Esophagus squamous epithelium (tissue), 5 donors: ENCODE measurements around the gene SKAP1. TPM values are rescaled to one million over a fixed set of nuclear protein-coding genes. Genes with fewer than 3 reads are reported as not detected.

Experiments
- DNase-seq: peaks from one replicate; lab custom pipeline; 2025; lab: John Stamatoyannopoulos, UW
- H3K27ac ChIP-seq, 4 donors: fragments of 200-600 bp; sonication (generic); one replicate each; pipeline ENCODE4 v1.5.1; 2016 to 2019; ENCODE audit warnings: mild to moderate bottlenecking in 1 of 4
- H3K27me3 ChIP-seq, 4 donors: fragments of 200-600 bp; sonication (generic); 1 replicate in 3 of 4; 2 replicates in 1 of 4; pipeline versions ENCODE4 v1.5.1 to v1.6.0; 2017 to 2021; ENCODE audit warnings: antibody characterized with exemption in 1 of 4
- H3K36me3 ChIP-seq, 3 donors: fragments of 200-600 bp; sonication (generic); one replicate each; pipeline ENCODE4 v1.5.1; 2016 to 2019
- H3K4me1 ChIP-seq, 3 donors: fragments of 200-600 bp; sonication (generic); one replicate each; pipeline ENCODE4 v1.5.1; 2017 to 2019
- H3K4me3 ChIP-seq, 4 donors: fragments of 200-600 bp; sonication (generic); 1 replicate in 3 of 4; 2 replicates in 1 of 4; pipeline ENCODE4 v1.5.1; 2016 to 2019; ENCODE audit warnings: mild to moderate bottlenecking in 2 of 4, moderate library complexity in 1 of 4
- H3K9me3 ChIP-seq, 3 donors: fragments of 200-600 bp; sonication (generic); one replicate each; pipeline ENCODE4 v1.5.1; 2016 to 2019
- CTCF ChIP-seq, 6 experiments: fragments of 450-650 bp in 4 of 6; fragments of 200-600 bp in 2 of 6; sonication (generic) in 2 of 6; IDR thresholded peaks; one replicate each; pipeline ENCODE4 v1.5.1; 2016 to 2019; ENCODE audit warnings: antibody characterized with exemption in 6 of 6, mild to moderate bottlenecking in 4 of 6, moderate library complexity in 4 of 6
- POLR2A ChIP-seq, 4 donors: fragments of 450-650 bp; IDR thresholded peaks; one replicate each; pipeline ENCODE4 v1.6.1; 2017; ENCODE audit warnings: antibody characterized with exemption in 4 of 4, mild to moderate bottlenecking in 4 of 4, moderate library complexity in 3 of 4
- WGBS, 2 donors: methylation state at CpG; one replicate each; pipeline ENCODE4 v1.1.5; 2018; 5-methylcytosine and 5-hydroxymethylcytosine counted together
- intact Hi-C: fragments of 100-400 bp; cut with DNase I; formaldehyde crosslinking; loops from one replicate; pipeline ENCODE4 v1.15.0; 2022
- total RNA-seq, 4 donors: library from RNA; depleted of rRNA; stranded (reverse); fragments of >200 nt; gene quantifications; one replicate each; pipeline ENCODE4 v1.1.0, GENCODE V29; 2016
- donor health status: DM: yes; HTN: yes; CAD: no.

Gene SKAP1
- total RNA-seq, 4 donors from 2014 or later: 0.83 to 5.1 (median 3.4) TPM; not detected in 1

GRCh38 chr17:48102798-48103715 is 327.0 kb downstream of the SKAP1 start:
- no peak for DNase-seq
- H3K4me3 ChIP-seq: no peak overlapping the region
- no peaks in the 10 kb centered on the region for H3K27me3 ChIP-seq
- intact Hi-C loops: no loop called here
- H3K27ac ChIP-seq: no peak overlapping the region
- peaks cover 4 to 33% (median 8%) of the 10 kb centered on the region in 3 donors for H3K4me1 ChIP-seq
- H3K9me3 ChIP-seq: no peaks in the 10 kb centered on the region
- TF ChIP-seq POLR2A (IDR thresholded peaks at IDR 0.05): no peak
- no peak for TF ChIP-seq CTCF (IDR thresholded peaks at IDR 0.05)
- WGBS, 2 donors: 58 to 73% methylated on average over 11 to 14 of the region's 14 CpGs
- no peaks in the 10 kb centered on the region for H3K36me3 ChIP-seq

- Histone ChIP-seq H3K27ac (peak overlapping the region in 2 of 4 donors; percentile 11 to 91), H3K36me3 (no peaks in the 10 kb centered on the region), H3K9me3 (no peaks in the 10 kb centered on the region), H3K4me3 (peak overlapping the region in 3 of 4 donors; percentile 78 to 98 (median 90)), H3K27me3 (no peaks in the 10 kb centered on the region), H3K4me1 (peaks cover 4 to 35% (median 8%) of the 10 kb centered on the region in 3 donors)
- no peak for DNase-seq
- 83 to 91% methylated on average over 14 to 19 of the region's 19 CpGs for WGBS, 2 donors
- TF ChIP-seq CTCF (IDR thresholded peaks at IDR 0.05) (no peak), POLR2A (IDR thresholded peaks at IDR 0.05) (no peak)
- intact Hi-C loops: no loop called here
These were observed 327.8 kb downstream of the SKAP1 start for GRCh38 chr17:48102043-48102750.

- intact Hi-C loops: no loop called here
- WGBS, 2 donors: 0% methylated on average over 13 of the region's 79 CpGs; no CpG with 5 or more reads in 1 of the 2 donors
- Histone ChIP-seq H3K4me3 (peak within 1 kb of the TSS; percentile 78 to 98 (median 86)), H3K4me1 (peaks cover 0 to 39% (median 8%) of the 10 kb centered on the region in 3 donors), H3K27me3 (no peaks in the 10 kb centered on the region), H3K9me3 (no peaks in the 10 kb centered on the region), H3K36me3 (no peaks in the 10 kb centered on the region), H3K27ac (peak within 1 kb of the TSS; percentile 87 to 97 (median 94))
- TF ChIP-seq POLR2A (IDR thresholded peaks at IDR 0.05) (peak in 3 of 4 donors; percentile 46 to 81 (median 76)), CTCF (IDR thresholded peaks at IDR 0.05) (peak in 1 of 6 experiments; percentile 33)
- DNase-seq: peak; percentile 71
These were observed 328.8 kb downstream of the SKAP1 start, which contains the start of gene CBX1 for GRCh38 chr17:48101012-48101720. CBX1 (minus strand) TSS chr17:48101478; CDS start chr17:48077004, 24,474 bp downstream.

- Histone ChIP-seq H3K36me3 (peaks cover 0 to under 1% (median 0%) of the 10 kb centered on the region in 3 donors), H3K4me3 (peak overlapping the region; percentile 78 to 98 (median 86)), H3K27me3 (no peaks in the 10 kb centered on the region), H3K9me3 (no peaks in the 10 kb centered on the region), H3K4me1 (peaks cover 0 to 44% (median 8%) of the 10 kb centered on the region in 3 donors), H3K27ac (peak overlapping the region; percentile 87 to 97 (median 94))
- no peak for DNase-seq
- intact Hi-C loops: no loop called here
- WGBS, 2 donors: 0% methylated on average over 18 to 19 of the region's 23 CpGs
- TF ChIP-seq CTCF (IDR thresholded peaks at IDR 0.05): no peak
- TF ChIP-seq POLR2A (IDR thresholded peaks at IDR 0.05): no peak
These were observed 329.4 kb downstream of the SKAP1 start for GRCh38 chr17:48100591-48101011.
